ENCODE results near the gene VPS45.

GRCh38 chr1:150152182-150152536 is 84.6 kb downstream of the VPS45 start:
- TF ChIP-seq CTCF (conservative IDR thresholded peaks at IDR 0.05; ENCODE audit: low read depth, low read length) (no peak), EZH2 (IDR thresholded peaks at IDR 0.05; ENCODE audit: low read length, unreplicated experiment) (no peak)

Measured in PC-3 (cell line).